K562 (cell line): Measurements from ENCODE around the gene RAD1. TPM values are rescaled to one million over a fixed set of nuclear protein-coding genes. Genes with fewer than 3 reads are reported as not detected.

Source experiments
- BRD4 ChIP-seq: fragments of 200-600 bp; sonication (generic); IDR thresholded peaks from 2 replicates; pipeline ENCODE4 v1.6.1; 2017; ENCODE audit warnings: inconsistent platforms
- CTBP1 ChIP-seq: fragments of 450-650 bp; IDR thresholded peaks from 2 replicates; pipeline ENCODE4 v1.6.1; 2016; ENCODE audit warnings: borderline replicate concordance
- DPF2 ChIP-seq: fragments of 450-650 bp; IDR thresholded peaks from 2 replicates; pipeline ENCODE4 v1.6.1; 2016
- FOXJ3 ChIP-seq: sonication (generic); formaldehyde crosslinking; IDR thresholded peaks from 2 replicates; pipeline ENCODE4 v1.4.0; 2020; ENCODE audit warnings: mild to moderate bottlenecking, missing genetic modification reagents
- FOXK2 ChIP-seq, 2 experiments: fragments of 450-650 bp; IDR thresholded peaks in 1 of 2; conservative IDR thresholded peaks in 1 of 2; 2 replicates each; pipeline ENCODE4 v1.6.1; 2016; ENCODE audit warnings: low read depth in 2 of 2, mild to moderate bottlenecking in 1 of 2
- HOXB6 ChIP-seq: fragments of 250-450 bp; sonication (Bioruptor Pico); IDR thresholded peaks from 2 replicates; pipeline ENCODE4 v1.5.1; 2022; ENCODE audit warnings: mild to moderate bottlenecking, borderline replicate concordance
- KLF1 ChIP-seq: fragments of 450-650 bp; IDR thresholded peaks from 2 replicates; pipeline ENCODE4 v1.6.1; 2016; ENCODE audit warnings: missing genetic modification characterization, missing compliant biosample characterization
- NFIX ChIP-seq: fragments of 250-450 bp; sonication (Bioruptor Pico); IDR thresholded peaks from 2 replicates; pipeline ENCODE4 v1.4.0; 2020; ENCODE audit warnings: low read depth, mild to moderate bottlenecking, moderate library complexity
- POLR3G ChIP-seq: IDR thresholded peaks from 2 replicates; pipeline ENCODE4 v1.6.1; 2011; ENCODE audit not compliant: insufficient read length, insufficient replicate concordance; ENCODE audit errors: extremely low read depth
- TAF9B ChIP-seq: fragments of 450-650 bp; IDR thresholded peaks from 2 replicates; pipeline ENCODE4 v1.6.1; 2018; ENCODE audit warnings: mild to moderate bottlenecking; ENCODE audit not compliant: partially characterized antibody
- THRAP3 ChIP-seq: fragments of 450-650 bp; IDR thresholded peaks from 2 replicates; pipeline ENCODE4 v1.6.1; 2016; ENCODE audit warnings: mild to moderate bottlenecking, inconsistent platforms, borderline replicate concordance
- ZNF644 ChIP-seq: fragments of 200-800 bp; sonication (Bioruptor generic); IDR thresholded peaks from 2 replicates; pipeline ENCODE4 v1.6.1; 2016; ENCODE audit warnings: low read depth, missing genetic modification characterization, missing compliant biosample characterization
- polyA plus RNA-seq, 8 experiments: library from polyadenylated mRNA; depleted of rRNA in 4 of 8; stranded (reverse) in 5 of 8; unstranded in 3 of 8; fragments of >200 nt; fragmentation: Nextera tagmentation in 2 of 8; fragmentation: Illumina TruSeq in 1 of 8; extraction: Ambion mirVana in 2 of 8; extraction: Trizol in 1 of 8; gene quantifications; 2 replicates each; pipeline versions ENCODE4 v1.2.1 to v1.2.3, GENCODE V29; 2011 to 2014; ENCODE audit warnings: inconsistent platforms in 1 of 8, missing spikeins in 1 of 8
- total RNA-seq, 7 experiments: library from RNA; depleted of rRNA in 6 of 7; stranded (reverse); fragments of >200 nt in 6 of 7; fragmentation: Illumina TruSeq in 2 of 7; extraction: Trizol in 2 of 7; gene quantifications; 2 replicates each; pipeline versions ENCODE4 v1.2.1 to v1.2.3, GENCODE V29; 2011 to 2021; ENCODE audit warnings: low replicate concordance in 1 of 7
- TF ChIP-seq, protein P1 (sequence below), 2 experiments: fragments of 450-650 bp; conservative IDR thresholded peaks; 2 replicates each; pipeline ENCODE4 v1.6.1; 2017; ENCODE audit warnings: mild to moderate bottlenecking in 2 of 2, moderate library complexity in 2 of 2
- TF ChIP-seq, protein P2 (sequence below): fragments of 450-650 bp; IDR thresholded peaks from 2 replicates; pipeline ENCODE4 v1.6.1; 2016; ENCODE audit warnings: missing biosample characterization, missing genetic modification characterization
- TF ChIP-seq, protein P3 (sequence below): sonication (generic); formaldehyde crosslinking; IDR thresholded peaks from 2 replicates; pipeline ENCODE4 v1.8.0; 2023; ENCODE audit warnings: missing genetic modification reagents, mild to moderate bottlenecking, borderline replicate concordance
- TF ChIP-seq, protein P4 (sequence below): fragments of 250-450 bp; sonication (Bioruptor Pico); IDR thresholded peaks from 2 replicates; pipeline ENCODE4 v1.4.0; 2020; ENCODE audit warnings: mild to moderate bottlenecking, moderate library complexity
- TF ChIP-seq, protein P5 (sequence below): fragments of 200-800 bp; sonication (Bioruptor generic); IDR thresholded peaks from 2 replicates; pipeline ENCODE4 v1.6.1; 2017; ENCODE audit warnings: missing genetic modification characterization, missing compliant biosample characterization

Gene RAD1
- total and polyA plus RNA-seq, 9 of the 15 experiments (the other 6 are each of a cell fraction or from before 2014, with no cell fraction given) = 44.5 to 148 (median 60.8) TPM

DNA sequence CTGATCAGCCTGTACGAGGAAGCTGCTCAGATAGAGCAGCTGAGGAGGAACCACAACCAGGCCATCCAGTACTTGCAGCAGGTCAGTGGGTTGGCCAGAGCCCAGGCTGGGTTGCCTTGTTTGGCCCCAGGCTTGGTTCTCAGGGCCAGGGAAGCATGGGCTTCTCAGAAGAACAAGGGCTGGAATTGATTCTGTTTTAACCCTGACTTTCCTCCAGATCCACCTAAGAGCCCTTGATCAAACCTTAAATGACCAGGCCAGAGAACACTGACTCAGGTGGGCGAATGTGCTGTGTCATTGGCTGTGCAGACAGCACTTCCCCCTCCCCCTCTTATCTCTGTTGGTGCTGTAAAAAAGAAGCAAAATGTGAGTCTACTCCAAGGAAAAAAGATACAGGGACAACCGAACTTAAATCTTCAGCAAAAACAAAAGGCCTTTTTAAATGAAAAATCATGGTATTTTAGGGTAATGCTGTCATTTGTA, 48.3 kb downstream of the RAD1 start (continued):
- no peak for TF ChIP-seq KLF1 (tag)
- TF ChIP-seq TAF9B = peak; percentile 71
- TF ChIP-seq, protein P1, sequence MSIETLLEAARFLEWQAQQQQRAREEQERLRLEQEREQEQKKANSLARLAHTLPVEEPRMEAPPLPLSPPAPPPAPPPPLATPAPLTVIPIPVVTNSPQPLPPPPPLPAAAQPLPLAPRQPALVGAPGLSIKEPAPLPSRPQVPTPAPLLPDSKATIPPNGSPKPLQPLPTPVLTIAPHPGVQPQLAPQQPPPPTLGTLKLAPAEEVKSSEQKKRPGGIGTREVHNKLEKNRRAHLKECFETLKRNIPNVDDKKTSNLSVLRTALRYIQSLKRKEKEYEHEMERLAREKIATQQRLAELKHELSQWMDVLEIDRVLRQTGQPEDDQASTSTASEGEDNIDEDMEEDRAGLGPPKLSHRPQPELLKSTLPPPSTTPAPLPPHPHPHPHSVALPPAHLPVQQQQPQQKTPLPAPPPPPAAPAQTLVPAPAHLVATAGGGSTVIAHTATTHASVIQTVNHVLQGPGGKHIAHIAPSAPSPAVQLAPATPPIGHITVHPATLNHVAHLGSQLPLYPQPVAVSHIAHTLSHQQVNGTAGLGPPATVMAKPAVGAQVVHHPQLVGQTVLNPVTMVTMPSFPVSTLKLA (conservative IDR thresholded peaks at IDR 0.05) = peak in 1 of 2 experiments; percentile 29; a peak in 2 of 4 replicates
- TF ChIP-seq, protein P2, sequence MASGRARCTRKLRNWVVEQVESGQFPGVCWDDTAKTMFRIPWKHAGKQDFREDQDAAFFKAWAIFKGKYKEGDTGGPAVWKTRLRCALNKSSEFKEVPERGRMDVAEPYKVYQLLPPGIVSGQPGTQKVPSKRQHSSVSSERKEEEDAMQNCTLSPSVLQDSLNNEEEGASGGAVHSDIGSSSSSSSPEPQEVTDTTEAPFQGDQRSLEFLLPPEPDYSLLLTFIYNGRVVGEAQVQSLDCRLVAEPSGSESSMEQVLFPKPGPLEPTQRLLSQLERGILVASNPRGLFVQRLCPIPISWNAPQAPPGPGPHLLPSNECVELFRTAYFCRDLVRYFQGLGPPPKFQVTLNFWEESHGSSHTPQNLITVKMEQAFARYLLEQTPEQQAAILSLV (tag) = peak; percentile 37; the same call in 1 of the 2 replicates
- TF ChIP-seq NFIX = no peak
- TF ChIP-seq CTBP1 = peak; percentile 80
- peak; percentile 62; the same call in 1 of the 2 replicates for TF ChIP-seq THRAP3
- no peak for TF ChIP-seq HOXB6 (CRISPR knock-in tag)
- TF ChIP-seq POLR3G = no peak
- TF ChIP-seq FOXJ3 (CRISPR knock-in tag) = no peak
- TF ChIP-seq, protein P3, sequence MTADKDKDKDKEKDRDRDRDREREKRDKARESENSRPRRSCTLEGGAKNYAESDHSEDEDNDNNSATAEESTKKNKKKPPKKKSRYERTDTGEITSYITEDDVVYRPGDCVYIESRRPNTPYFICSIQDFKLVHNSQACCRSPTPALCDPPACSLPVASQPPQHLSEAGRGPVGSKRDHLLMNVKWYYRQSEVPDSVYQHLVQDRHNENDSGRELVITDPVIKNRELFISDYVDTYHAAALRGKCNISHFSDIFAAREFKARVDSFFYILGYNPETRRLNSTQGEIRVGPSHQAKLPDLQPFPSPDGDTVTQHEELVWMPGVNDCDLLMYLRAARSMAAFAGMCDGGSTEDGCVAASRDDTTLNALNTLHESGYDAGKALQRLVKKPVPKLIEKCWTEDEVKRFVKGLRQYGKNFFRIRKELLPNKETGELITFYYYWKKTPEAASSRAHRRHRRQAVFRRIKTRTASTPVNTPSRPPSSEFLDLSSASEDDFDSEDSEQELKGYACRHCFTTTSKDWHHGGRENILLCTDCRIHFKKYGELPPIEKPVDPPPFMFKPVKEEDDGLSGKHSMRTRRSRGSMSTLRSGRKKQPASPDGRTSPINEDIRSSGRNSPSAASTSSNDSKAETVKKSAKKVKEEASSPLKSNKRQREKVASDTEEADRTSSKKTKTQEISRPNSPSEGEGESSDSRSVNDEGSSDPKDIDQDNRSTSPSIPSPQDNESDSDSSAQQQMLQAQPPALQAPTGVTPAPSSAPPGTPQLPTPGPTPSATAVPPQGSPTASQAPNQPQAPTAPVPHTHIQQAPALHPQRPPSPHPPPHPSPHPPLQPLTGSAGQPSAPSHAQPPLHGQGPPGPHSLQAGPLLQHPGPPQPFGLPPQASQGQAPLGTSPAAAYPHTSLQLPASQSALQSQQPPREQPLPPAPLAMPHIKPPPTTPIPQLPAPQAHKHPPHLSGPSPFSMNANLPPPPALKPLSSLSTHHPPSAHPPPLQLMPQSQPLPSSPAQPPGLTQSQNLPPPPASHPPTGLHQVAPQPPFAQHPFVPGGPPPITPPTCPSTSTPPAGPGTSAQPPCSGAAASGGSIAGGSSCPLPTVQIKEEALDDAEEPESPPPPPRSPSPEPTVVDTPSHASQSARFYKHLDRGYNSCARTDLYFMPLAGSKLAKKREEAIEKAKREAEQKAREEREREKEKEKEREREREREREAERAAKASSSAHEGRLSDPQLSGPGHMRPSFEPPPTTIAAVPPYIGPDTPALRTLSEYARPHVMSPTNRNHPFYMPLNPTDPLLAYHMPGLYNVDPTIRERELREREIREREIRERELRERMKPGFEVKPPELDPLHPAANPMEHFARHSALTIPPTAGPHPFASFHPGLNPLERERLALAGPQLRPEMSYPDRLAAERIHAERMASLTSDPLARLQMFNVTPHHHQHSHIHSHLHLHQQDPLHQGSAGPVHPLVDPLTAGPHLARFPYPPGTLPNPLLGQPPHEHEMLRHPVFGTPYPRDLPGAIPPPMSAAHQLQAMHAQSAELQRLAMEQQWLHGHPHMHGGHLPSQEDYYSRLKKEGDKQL (CRISPR knock-in tag) = no peak
- no peak for TF ChIP-seq BRD4
- TF ChIP-seq, protein P4, sequence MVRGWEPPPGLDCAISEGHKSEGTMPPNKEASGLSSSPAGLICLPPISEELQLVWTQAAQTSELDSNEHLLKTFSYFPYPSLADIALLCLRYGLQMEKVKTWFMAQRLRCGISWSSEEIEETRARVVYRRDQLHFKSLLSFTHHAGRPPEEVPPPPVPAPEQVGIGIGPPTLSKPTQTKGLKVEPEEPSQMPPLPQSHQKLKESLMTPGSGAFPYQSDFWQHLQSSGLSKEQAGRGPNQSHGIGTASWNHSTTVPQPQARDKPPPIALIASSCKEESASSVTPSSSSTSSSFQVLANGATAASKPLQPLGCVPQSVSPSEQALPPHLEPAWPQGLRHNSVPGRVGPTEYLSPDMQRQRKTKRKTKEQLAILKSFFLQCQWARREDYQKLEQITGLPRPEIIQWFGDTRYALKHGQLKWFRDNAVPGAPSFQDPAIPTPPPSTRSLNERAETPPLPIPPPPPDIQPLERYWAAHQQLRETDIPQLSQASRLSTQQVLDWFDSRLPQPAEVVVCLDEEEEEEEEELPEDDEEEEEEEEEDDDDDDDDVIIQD (CRISPR knock-in tag) = no peak
- TF ChIP-seq DPF2 = peak; percentile 97
- TF ChIP-seq FOXK2 (conservative IDR thresholded peaks at IDR 0.05 in 1 of 2, IDR thresholded peaks at IDR 0.05 in 1 of 2; ENCODE audit: low read depth in 2 of 2) = peak; percentile 30 to 39; a peak in 1 of 4 replicates
- peak; percentile 75; the same call in 1 of the 2 replicates for TF ChIP-seq ZNF644 (tag)
- TF ChIP-seq, protein P5, sequence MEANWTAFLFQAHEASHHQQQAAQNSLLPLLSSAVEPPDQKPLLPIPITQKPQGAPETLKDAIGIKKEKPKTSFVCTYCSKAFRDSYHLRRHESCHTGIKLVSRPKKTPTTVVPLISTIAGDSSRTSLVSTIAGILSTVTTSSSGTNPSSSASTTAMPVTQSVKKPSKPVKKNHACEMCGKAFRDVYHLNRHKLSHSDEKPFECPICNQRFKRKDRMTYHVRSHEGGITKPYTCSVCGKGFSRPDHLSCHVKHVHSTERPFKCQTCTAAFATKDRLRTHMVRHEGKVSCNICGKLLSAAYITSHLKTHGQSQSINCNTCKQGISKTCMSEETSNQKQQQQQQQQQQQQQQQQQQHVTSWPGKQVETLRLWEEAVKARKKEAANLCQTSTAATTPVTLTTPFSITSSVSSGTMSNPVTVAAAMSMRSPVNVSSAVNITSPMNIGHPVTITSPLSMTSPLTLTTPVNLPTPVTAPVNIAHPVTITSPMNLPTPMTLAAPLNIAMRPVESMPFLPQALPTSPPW (CRISPR knock-in tag) = peak; percentile 53
